WERI-Rb-1 (cell line): ENCODE measurements around the gene ZFP36L2.

Experiments used
- DNase-seq: peaks from one replicate; pipeline ENCODE4 v3.0.0-alpha.2; 2020
- H3K27ac ChIP-seq: fragments of 250-450 bp; sonication (Bioruptor Pico); 2 replicates; pipeline ENCODE4 v1.5.1; 2020; ENCODE audit warnings: mild to moderate bottlenecking, moderate library complexity
- H3K27me3 ChIP-seq: fragments of 250-450 bp; sonication (Bioruptor Pico); 2 replicates; pipeline ENCODE4 v1.5.1; 2021; ENCODE audit warnings: mild to moderate bottlenecking, low read depth, moderate library complexity; ENCODE audit not compliant: insufficient read depth, severe bottlenecking
- H3K36me3 ChIP-seq: fragments of 250-450 bp; sonication (Bioruptor Pico); 2 replicates; pipeline ENCODE4 v1.5.1; 2020; ENCODE audit warnings: mild to moderate bottlenecking, moderate library complexity
- H3K4me3 ChIP-seq: 2 replicates; pipeline ENCODE4 v1.5.1; 2011; ENCODE audit warnings: low read depth, mild to moderate bottlenecking, control low read depth, low read length
- H3K9me3 ChIP-seq: fragments of 250-450 bp; sonication (Bioruptor Pico); 2 replicates; pipeline ENCODE4 v1.5.1; 2021; ENCODE audit warnings: mild to moderate bottlenecking, moderate library complexity; ENCODE audit not compliant: severe bottlenecking
- TF ChIP-seq, protein P1 (sequence below): IDR thresholded peaks from 2 replicates; pipeline ENCODE4 v1.5.1; 2011; ENCODE audit warnings: low read depth, mild to moderate bottlenecking, control low read depth, inconsistent platforms, low read length

The ZFP36L2 gene

DNA sequence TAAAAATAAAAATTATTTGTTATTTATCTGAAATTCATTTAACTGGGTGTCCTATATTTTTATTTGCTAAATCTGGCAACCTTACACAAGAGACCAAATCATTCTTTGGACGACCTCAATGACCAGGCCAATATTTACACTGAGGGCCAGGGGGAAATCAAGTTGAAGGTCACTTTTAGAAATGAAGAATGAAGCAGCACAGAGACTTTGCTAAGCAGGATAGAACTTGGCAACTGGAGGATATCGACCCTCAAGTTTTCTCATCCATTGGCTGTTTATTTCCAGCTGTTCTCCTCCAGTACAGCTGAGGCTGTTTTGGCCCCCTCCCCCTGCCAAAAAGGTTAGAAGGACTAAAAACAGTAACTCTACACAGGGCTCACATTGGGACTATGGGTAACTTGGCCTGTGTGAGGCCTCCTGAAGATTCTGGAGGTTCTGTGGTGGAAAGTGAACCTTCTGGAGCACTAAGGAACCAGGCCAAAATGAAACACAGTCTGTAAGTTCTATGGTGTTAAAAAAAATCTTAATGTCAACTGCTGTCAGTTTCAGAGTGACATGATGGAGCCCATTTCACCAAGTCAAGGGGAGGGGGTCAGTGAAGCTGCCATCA lies 32.2 kb upstream of the ZFP36L2 start:
- TF ChIP-seq, protein P1, sequence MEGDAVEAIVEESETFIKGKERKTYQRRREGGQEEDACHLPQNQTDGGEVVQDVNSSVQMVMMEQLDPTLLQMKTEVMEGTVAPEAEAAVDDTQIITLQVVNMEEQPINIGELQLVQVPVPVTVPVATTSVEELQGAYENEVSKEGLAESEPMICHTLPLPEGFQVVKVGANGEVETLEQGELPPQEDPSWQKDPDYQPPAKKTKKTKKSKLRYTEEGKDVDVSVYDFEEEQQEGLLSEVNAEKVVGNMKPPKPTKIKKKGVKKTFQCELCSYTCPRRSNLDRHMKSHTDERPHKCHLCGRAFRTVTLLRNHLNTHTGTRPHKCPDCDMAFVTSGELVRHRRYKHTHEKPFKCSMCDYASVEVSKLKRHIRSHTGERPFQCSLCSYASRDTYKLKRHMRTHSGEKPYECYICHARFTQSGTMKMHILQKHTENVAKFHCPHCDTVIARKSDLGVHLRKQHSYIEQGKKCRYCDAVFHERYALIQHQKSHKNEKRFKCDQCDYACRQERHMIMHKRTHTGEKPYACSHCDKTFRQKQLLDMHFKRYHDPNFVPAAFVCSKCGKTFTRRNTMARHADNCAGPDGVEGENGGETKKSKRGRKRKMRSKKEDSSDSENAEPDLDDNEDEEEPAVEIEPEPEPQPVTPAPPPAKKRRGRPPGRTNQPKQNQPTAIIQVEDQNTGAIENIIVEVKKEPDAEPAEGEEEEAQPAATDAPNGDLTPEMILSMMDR, result no peak
- Histone ChIP-seq H3K4me3 (no peak overlapping the region), H3K27ac (no peak overlapping the region), H3K9me3 (no peaks in the 10 kb centered on the region), H3K36me3 (no peaks in the 10 kb centered on the region), H3K27me3 (no peaks in the 10 kb centered on the region)
- no peak for DNase-seq

DNA sequence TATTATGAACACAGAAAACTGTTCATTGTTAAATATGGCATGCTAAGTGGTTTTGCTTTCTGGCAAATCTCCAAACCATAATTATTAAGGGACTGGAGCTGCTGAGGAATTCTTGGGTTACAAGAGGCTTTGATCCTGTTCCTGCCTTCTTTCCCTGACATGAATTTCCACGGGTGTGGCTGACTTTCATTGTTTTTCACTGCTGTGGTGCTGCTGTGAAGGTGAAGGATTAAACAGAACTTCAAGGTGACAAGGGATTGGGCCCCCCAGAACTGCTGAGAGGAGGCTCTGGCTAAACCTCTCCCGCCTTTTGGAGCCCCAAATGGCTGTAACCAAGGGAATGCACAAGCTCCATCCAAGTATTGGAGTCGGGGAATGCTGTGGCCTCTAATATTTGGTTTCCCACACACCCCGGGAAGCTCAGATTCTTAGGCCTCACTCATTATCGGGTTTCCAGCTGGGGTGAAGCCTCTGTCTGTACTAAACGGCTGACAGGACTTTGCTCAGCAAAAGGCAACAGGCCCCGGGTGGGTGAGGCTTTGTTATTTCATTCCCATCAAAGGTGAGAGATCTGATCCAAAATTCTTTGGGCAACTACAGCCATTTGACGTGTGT lies 29.0 kb upstream of the ZFP36L2 start:
- Histone ChIP-seq H3K27me3 (no peaks in the 10 kb centered on the region), H3K36me3 (no peaks in the 10 kb centered on the region), H3K4me3 (no peak overlapping the region), H3K9me3 (no peaks in the 10 kb centered on the region), H3K27ac (no peak overlapping the region)
- no peak for DNase-seq
- TF ChIP-seq, protein P1, result no peak

DNA sequence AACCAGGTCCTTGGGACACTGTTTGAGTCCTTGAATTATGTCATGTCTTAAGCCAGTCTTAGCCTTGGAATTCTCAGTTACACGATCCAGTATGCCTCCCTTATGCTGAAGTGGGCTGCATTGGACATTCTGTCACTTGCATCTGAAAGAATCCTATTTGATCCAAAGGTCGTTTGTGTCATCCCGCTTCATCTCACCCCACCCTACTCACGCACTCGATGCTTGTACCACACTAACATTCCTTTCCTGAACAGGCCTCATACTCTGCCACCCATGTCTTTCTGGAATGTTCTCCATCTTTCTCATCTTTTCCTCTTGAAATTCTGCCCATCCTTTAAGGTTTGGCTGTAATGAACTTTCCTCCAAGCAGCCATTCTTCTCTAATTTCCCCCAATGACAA lies 27.9 kb upstream of the ZFP36L2 start:
- no peak overlapping the region for H3K4me3 ChIP-seq
- TF ChIP-seq, protein P1, result no peak
- H3K27ac ChIP-seq, result no peak overlapping the region
- no peaks in the 10 kb centered on the region for H3K36me3 ChIP-seq
- H3K27me3 ChIP-seq, result no peaks in the 10 kb centered on the region
- DNase-seq, result no peak
- H3K9me3 ChIP-seq, result no peaks in the 10 kb centered on the region

DNA sequence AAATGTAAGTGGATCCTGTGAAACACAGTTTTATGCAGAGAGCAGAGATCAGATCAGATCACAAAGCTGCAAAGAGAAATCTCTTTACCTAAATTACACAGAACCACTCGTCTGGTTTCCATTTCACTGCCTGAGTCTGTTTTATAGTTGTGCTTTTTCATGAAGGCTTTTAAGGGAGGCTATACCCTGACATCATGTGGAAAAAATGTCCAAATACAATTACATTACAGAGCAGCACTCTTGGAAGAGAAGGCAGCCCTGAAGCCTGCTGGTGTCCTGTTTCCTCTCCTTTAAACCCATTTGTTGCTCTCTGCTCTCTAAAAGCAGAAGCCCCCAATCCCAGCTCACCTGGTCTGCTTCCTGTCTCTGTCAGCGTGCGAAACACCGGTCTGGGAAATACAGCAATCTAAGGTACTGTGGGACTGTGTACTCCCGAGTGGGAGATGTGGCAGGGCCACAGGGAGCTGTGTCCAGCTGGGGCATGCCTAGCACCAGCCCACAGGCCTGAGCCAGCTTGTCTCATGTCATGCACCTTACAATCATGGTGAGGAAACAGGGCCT lies 24.8 kb upstream of the ZFP36L2 start:
- no peak for DNase-seq
- no peak overlapping the region for H3K27ac ChIP-seq

DNA sequence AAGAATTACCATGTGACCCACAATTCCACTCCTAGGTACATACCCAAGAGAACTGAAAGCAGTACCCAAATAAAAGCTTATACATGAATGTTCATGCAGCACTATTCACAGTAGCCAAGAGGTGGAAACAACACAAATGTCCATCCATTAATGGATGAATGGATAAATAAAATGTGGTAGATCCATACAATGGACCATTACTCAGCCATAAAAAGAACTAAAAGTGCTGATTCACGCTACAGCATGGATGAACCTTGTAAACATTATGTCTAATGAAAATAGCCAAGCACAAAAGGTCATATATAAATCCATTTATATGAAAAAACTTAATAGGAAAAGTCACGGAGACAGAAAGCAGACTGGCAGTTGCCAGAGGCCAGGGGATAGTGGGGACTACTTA lies 23.6 kb upstream of the ZFP36L2 start:
- Histone ChIP-seq H3K4me3 (no peak overlapping the region), H3K27me3 (no peaks in the 10 kb centered on the region), H3K36me3 (no peaks in the 10 kb centered on the region), H3K9me3 (no peaks in the 10 kb centered on the region), H3K27ac (no peak overlapping the region)
- TF ChIP-seq, protein P1, result no peak
- no peak for DNase-seq

More for the DNA sequence above, 24.8 kb upstream of the ZFP36L2 start:
- no peaks in the 10 kb centered on the region for H3K27me3 ChIP-seq
- H3K9me3 ChIP-seq, result no peaks in the 10 kb centered on the region
- H3K36me3 ChIP-seq, result no peaks in the 10 kb centered on the region
- TF ChIP-seq, protein P1, result no peak
- no peak overlapping the region for H3K4me3 ChIP-seq
